Mucosa of rectum (tissue), 2 donors: Measurements from ENCODE around the gene ITGA3.

Experiments
- H3K27ac ChIP-seq, 2 donors: one replicate each; pipeline ENCODE4 v1.7.0; 2013; ENCODE audit warnings: inconsistent platforms in 2 of 2, low read depth in 2 of 2, low read length in 2 of 2
- H3K27me3 ChIP-seq, 2 donors: one replicate each; pipeline ENCODE4 v1.7.0; 2013; ENCODE audit warnings: low read length in 2 of 2; ENCODE audit not compliant: control insufficient read depth in 2 of 2, insufficient read depth in 2 of 2
- H3K36me3 ChIP-seq, 2 donors: one replicate each; pipeline ENCODE4 v1.7.0; 2013; ENCODE audit warnings: low read length in 2 of 2; ENCODE audit not compliant: control insufficient read depth in 2 of 2, insufficient read depth in 2 of 2
- H3K4me1 ChIP-seq, 2 donors: one replicate each; pipeline ENCODE4 v1.7.0; 2013; ENCODE audit warnings: low read length in 2 of 2, mild to moderate bottlenecking in 1 of 2; ENCODE audit not compliant: control insufficient read depth in 2 of 2, insufficient read depth in 2 of 2
- H3K4me3 ChIP-seq, 2 donors: one replicate each; pipeline ENCODE4 v1.7.0; 2013; ENCODE audit warnings: low read length in 2 of 2
- H3K9ac ChIP-seq, 2 donors: one replicate each; pipeline ENCODE4 v1.7.0; 2013; ENCODE audit warnings: low read length in 2 of 2, low read depth in 1 of 2, mild to moderate bottlenecking in 1 of 2
- H3K9me3 ChIP-seq, 2 donors: one replicate each; pipeline ENCODE4 v1.7.0; 2013; ENCODE audit warnings: low read length in 2 of 2; ENCODE audit not compliant: control insufficient read depth in 2 of 2
- donor health status: healthy.
- donor health status: Normal muscosa, but diverticular disease.

ITGA3 gene

DNA sequence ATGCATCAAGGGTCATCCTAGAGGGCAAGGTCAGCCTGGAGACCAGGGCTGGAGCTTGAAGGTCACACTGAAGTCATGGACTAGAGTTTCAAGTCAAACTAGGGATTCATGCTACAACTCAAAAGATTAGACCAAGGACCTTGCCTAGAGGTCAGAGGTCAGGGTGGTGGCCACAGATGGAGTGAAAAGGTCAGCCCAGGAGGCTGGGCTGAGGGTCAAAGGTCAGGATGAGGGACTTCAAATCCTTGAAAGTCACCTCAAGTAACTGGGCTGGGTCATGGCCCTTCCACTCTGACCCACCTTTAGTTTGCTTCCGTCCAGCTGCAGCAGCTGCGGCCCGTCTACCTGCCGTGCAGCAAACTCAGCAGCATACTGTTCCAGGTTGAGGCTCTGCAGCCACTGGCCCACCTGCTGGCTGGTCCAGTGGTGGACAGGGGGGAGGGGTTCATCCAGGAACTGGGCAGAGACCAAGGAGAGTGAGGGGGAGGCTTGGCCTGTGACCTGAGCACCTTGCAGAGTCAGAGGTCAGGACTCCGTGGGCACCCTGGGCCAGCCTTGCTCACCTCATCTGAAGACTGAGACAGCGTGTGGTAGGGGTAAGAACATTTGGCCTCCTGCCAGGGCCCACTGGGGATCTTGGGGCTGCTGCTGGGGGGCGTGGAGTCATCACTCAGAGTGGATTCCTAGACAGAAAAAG, 57.9 kb downstream of the ITGA3 start:
- Histone ChIP-seq H3K4me3 (no peak overlapping the region), H3K27ac (no peak overlapping the region), H3K4me1 (peaks cover 16 to 27% of the 10 kb centered on the region in 2 donors), H3K27me3 (peaks cover 6% of the 10 kb centered on the region in 2 donors), H3K36me3 (peaks cover 3 to 11% of the 10 kb centered on the region in 2 donors), H3K9me3 (no peaks in the 10 kb centered on the region), H3K9ac (no peak overlapping the region)

- H3K9ac ChIP-seq = no peak overlapping the region
- peaks cover 6 to 11% of the 10 kb centered on the region in 2 donors for H3K27me3 ChIP-seq
- H3K4me1 ChIP-seq = peaks cover 16 to 27% of the 10 kb centered on the region in 2 donors
Measured at GRCh38 chr17:50114401-50114800, 58.5 kb downstream of the ITGA3 start.

GRCh38 chr17:50114849-50115357, 59.0 kb downstream of the ITGA3 start:
- Histone ChIP-seq H3K36me3 (peaks cover 0 to 4% of the 10 kb centered on the region in 2 donors), H3K27ac (no peak overlapping the region), H3K4me1 (peaks cover 16 to 27% of the 10 kb centered on the region in 2 donors), H3K27me3 (peaks cover 6 to 11% of the 10 kb centered on the region in 2 donors), H3K9me3 (no peaks in the 10 kb centered on the region), H3K9ac (no peak overlapping the region), H3K4me3 (no peak overlapping the region)

More at GRCh38 chr17:50114401-50114800, 58.5 kb downstream of the ITGA3 start:
- Histone ChIP-seq H3K4me3 (no peak overlapping the region), H3K27ac (no peak overlapping the region), H3K9me3 (no peaks in the 10 kb centered on the region), H3K36me3 (peaks cover under 1 to 4% of the 10 kb centered on the region in 2 donors)

GRCh38 chr17:50115756-50116155, 59.8 kb downstream of the ITGA3 start:
- H3K27ac ChIP-seq = no peak overlapping the region
- H3K27me3 ChIP-seq = peaks cover 6 to 11% of the 10 kb centered on the region in 2 donors
- no peak overlapping the region for H3K9ac ChIP-seq
- no peaks in the 10 kb centered on the region for H3K9me3 ChIP-seq
- peaks cover 16 to 20% of the 10 kb centered on the region in 2 donors for H3K4me1 ChIP-seq
- H3K4me3 ChIP-seq = no peak overlapping the region
- no peaks in the 10 kb centered on the region for H3K36me3 ChIP-seq

GRCh38 chr17:50117202-50118051, 61.5 kb downstream of the ITGA3 start:
- no peak overlapping the region for H3K9ac ChIP-seq
- H3K9me3 ChIP-seq = no peaks in the 10 kb centered on the region
- no peak overlapping the region for H3K4me3 ChIP-seq
- peaks cover 5 to 8% of the 10 kb centered on the region in 2 donors for H3K4me1 ChIP-seq
- no peaks in the 10 kb centered on the region for H3K36me3 ChIP-seq
- no peak overlapping the region for H3K27ac ChIP-seq
- H3K27me3 ChIP-seq = peaks cover 6 to 11% of the 10 kb centered on the region in 2 donors

- Histone ChIP-seq H3K27me3 (peaks cover 6 to 11% of the 10 kb centered on the region in 2 donors), H3K27ac (no peak overlapping the region), H3K9me3 (no peaks in the 10 kb centered on the region), H3K36me3 (no peaks in the 10 kb centered on the region), H3K9ac (no peak overlapping the region), H3K4me3 (no peak overlapping the region), H3K4me1 (peaks cover 3 to 8% of the 10 kb centered on the region in 2 donors)
Measured at GRCh38 chr17:50118076-50118827, 62.3 kb downstream of the ITGA3 start.

- H3K9me3 ChIP-seq = no peaks in the 10 kb centered on the region
- no peak overlapping the region for H3K4me3 ChIP-seq
- H3K27me3 ChIP-seq = peaks cover 6 to 11% of the 10 kb centered on the region in 2 donors
Measured at GRCh38 chr17:50118828-50119218, 62.9 kb downstream of the ITGA3 start.

DNA sequence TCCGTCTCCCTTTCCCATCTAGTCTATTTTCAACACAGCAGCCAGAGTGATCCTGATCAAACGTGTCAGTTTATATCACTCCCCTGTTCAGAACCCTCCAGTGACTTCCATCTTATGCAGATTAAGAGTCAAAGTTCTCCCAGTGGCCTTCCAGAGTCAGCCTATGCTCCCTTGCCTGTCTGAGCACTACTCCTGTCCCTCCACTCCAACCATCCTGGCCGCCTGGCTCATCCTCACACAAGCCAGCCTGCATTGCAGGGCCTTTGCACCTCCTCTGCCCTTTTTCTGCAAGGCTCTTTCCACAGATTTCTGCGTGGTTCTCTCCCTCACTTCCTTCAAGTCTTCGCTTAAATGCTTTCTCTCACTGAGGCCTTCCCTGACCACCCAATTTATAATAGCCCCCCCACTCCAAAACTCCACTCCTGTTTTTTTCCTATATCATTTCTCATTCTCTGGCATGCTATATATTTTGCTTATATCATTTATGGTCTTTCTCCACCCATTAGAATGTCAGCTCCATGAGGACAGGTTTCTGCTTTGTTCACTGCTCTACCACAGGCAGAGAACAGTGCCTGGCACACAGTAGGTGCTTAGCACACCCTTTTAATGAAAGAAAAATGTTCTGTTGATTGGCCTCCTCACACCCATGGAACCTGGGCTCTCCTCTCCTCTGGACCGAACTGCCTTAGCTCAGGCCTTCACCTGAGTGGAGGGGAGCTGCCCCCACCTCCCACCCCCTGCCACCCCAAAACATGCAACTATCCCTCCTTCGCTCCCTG, 64.8 kb downstream of the ITGA3 start:
- Histone ChIP-seq H3K9ac (no peak overlapping the region), H3K36me3 (no peaks in the 10 kb centered on the region), H3K9me3 (no peaks in the 10 kb centered on the region), H3K27ac (no peak overlapping the region), H3K4me3 (no peak overlapping the region), H3K27me3 (peaks cover 6 to 11% of the 10 kb centered on the region in 2 donors), H3K4me1 (peaks cover 4 to 8% of the 10 kb centered on the region in 2 donors)

More at GRCh38 chr17:50118828-50119218, 62.9 kb downstream of the ITGA3 start:
- Histone ChIP-seq H3K9ac (no peak overlapping the region), H3K36me3 (no peaks in the 10 kb centered on the region), H3K27ac (no peak overlapping the region), H3K4me1 (peaks cover 6 to 8% of the 10 kb centered on the region in 2 donors)

GRCh38 chr17:50122945-50123344, 67.0 kb downstream of the ITGA3 start:
- Histone ChIP-seq H3K27ac (no peak overlapping the region), H3K36me3 (no peaks in the 10 kb centered on the region), H3K9ac (no peak overlapping the region), H3K27me3 (peaks cover 0 to 12% of the 10 kb centered on the region in 2 donors), H3K9me3 (no peaks in the 10 kb centered on the region), H3K4me3 (no peak overlapping the region), H3K4me1 (peaks cover 0 to 8% of the 10 kb centered on the region in 2 donors)
